PC-3 (cell line): ENCODE measurements around the gene GADD45GIP1.

Experiments
- EZH2 ChIP-seq: fragments of 300-600 bp; sonication (generic); IDR thresholded peaks from one replicate; pipeline ENCODE4 v1.6.1; 2017; ENCODE audit warnings: antibody characterized with exemption, mild to moderate bottlenecking, low read length; ENCODE audit not compliant: unreplicated experiment
- EZH2phosphoT487 ChIP-seq: fragments of 300-600 bp; sonication (generic); IDR thresholded peaks from 2 replicates; pipeline ENCODE4 v1.6.1; 2018; ENCODE audit warnings: mild to moderate bottlenecking, antibody characterized with exemption, low read length, borderline replicate concordance
- TF ChIP-seq, protein P1 (sequence below): fragments of 300-600 bp; sonication (generic); conservative IDR thresholded peaks from 2 replicates; pipeline ENCODE4 v1.5.1; 2017; ENCODE audit warnings: antibody characterized with exemption, low read depth, mild to moderate bottlenecking, low read length

DNA sequence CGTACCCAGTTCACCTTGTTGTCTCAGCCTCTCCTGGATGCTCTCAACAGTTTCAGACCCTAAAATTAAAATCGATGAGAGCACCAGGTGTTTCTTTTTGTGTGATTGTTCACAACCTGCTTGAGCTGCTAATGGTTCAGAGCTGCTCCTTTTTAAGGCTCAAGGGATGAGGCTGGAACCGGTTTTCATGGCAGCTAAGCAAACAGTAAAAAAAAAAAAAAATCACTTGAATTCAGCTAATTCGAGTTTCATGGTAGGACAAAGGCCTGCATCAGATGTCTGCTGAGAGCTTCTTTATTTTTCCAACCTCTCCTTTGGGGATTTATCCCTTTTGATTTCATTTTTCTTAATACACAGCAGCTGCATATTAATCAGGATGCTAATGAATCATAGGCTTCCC lies 44.5 kb downstream of the GADD45GIP1 start:
- TF ChIP-seq, protein P1, sequence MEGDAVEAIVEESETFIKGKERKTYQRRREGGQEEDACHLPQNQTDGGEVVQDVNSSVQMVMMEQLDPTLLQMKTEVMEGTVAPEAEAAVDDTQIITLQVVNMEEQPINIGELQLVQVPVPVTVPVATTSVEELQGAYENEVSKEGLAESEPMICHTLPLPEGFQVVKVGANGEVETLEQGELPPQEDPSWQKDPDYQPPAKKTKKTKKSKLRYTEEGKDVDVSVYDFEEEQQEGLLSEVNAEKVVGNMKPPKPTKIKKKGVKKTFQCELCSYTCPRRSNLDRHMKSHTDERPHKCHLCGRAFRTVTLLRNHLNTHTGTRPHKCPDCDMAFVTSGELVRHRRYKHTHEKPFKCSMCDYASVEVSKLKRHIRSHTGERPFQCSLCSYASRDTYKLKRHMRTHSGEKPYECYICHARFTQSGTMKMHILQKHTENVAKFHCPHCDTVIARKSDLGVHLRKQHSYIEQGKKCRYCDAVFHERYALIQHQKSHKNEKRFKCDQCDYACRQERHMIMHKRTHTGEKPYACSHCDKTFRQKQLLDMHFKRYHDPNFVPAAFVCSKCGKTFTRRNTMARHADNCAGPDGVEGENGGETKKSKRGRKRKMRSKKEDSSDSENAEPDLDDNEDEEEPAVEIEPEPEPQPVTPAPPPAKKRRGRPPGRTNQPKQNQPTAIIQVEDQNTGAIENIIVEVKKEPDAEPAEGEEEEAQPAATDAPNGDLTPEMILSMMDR = no peak
- TF ChIP-seq EZH2 (no peak), EZH2phosphoT487 (no peak)
